K562 (cell line): Measurements from ENCODE around the gene SLC30A4. TPM values are rescaled to one million over a fixed set of nuclear protein-coding genes. Genes with fewer than 3 reads are reported as not detected.

Source experiments
- ATF7 ChIP-seq: fragments of 450-650 bp; IDR thresholded peaks from 2 replicates; pipeline ENCODE4 v1.7.1; 2014; ENCODE audit warnings: mild to moderate bottlenecking, moderate library complexity
- BACH1 ChIP-seq: fragments of 200-800 bp; sonication (Bioruptor generic); IDR thresholded peaks from 2 replicates; pipeline ENCODE4 v1.6.1; 2016; ENCODE audit warnings: missing genetic modification characterization, missing compliant biosample characterization
- BMI1 ChIP-seq: fragments of 150-350 bp; IDR thresholded peaks from 2 replicates; pipeline ENCODE4 v1.6.1; 2014; ENCODE audit warnings: low read length
- CC2D1A ChIP-seq: fragments of 450-650 bp; IDR thresholded peaks from 2 replicates; pipeline ENCODE4 v1.6.1; 2017; ENCODE audit warnings: mild to moderate bottlenecking
- CHD4 ChIP-seq: fragments of 200-600 bp; sonication (generic); IDR thresholded peaks from 3 replicates; pipeline ENCODE4 v1.6.1; 2012; ENCODE audit warnings: low read depth, mild to moderate bottlenecking, mixed read lengths, low read length, inconsistent platforms; ENCODE audit not compliant: insufficient read depth, insufficient replicate concordance, poor library complexity, severe bottlenecking
- CTBP1 ChIP-seq: fragments of 450-650 bp; IDR thresholded peaks from 2 replicates; pipeline ENCODE4 v1.6.1; 2016; ENCODE audit warnings: borderline replicate concordance
- FOXM1 ChIP-seq, 2 experiments: fragments of 450-650 bp in 1 of 2; sonication (generic) in 1 of 2; formaldehyde crosslinking in 1 of 2; IDR thresholded peaks; 2 replicates each; pipeline versions ENCODE4 v1.6.1 to v1.9.0; 2017 to 2022; ENCODE audit warnings: low read depth in 2 of 2, mild to moderate bottlenecking in 2 of 2, missing genetic modification reagents in 1 of 2, moderate library complexity in 1 of 2
- HDAC6 ChIP-seq: IDR thresholded peaks from 2 replicates; pipeline ENCODE4 v1.6.1; 2012; ENCODE audit warnings: low read depth, mild to moderate bottlenecking, control low read depth, inconsistent platforms, low read length, moderate library complexity
- HINFP ChIP-seq: fragments of 450-650 bp; conservative IDR thresholded peaks from 2 replicates; pipeline ENCODE4 v1.6.1; 2016; ENCODE audit warnings: missing genetic modification characterization, low read depth, mild to moderate bottlenecking, control low read depth, missing compliant biosample characterization
- ILK ChIP-seq: fragments of 450-650 bp; IDR thresholded peaks from 2 replicates; pipeline ENCODE4 v1.6.1; 2016; ENCODE audit warnings: missing genetic modification characterization, low read depth, mild to moderate bottlenecking, missing compliant biosample characterization, moderate library complexity, borderline replicate concordance
- MCM5 ChIP-seq: fragments of 450-650 bp; IDR thresholded peaks from 2 replicates; pipeline ENCODE4 v1.6.1; 2016; ENCODE audit warnings: low read depth
- MTA1 ChIP-seq: fragments of 450-650 bp; IDR thresholded peaks from 2 replicates; pipeline ENCODE4 v1.6.1; 2017; ENCODE audit warnings: borderline replicate concordance
- PTBP1 ChIP-seq: fragments of 200-400 bp; formaldehyde crosslinking; IDR thresholded peaks from 2 replicates; pipeline ENCODE4 v1.6.1; 2017; ENCODE audit warnings: low read depth, low read length
- RBM14 ChIP-seq: fragments of 200-400 bp; formaldehyde crosslinking; IDR thresholded peaks from 2 replicates; pipeline ENCODE4 v1.6.1; 2018; ENCODE audit warnings: low read depth, mild to moderate bottlenecking, low read length, moderate library complexity, borderline replicate concordance; ENCODE audit not compliant: insufficient read depth
- TAF15 ChIP-seq: fragments of 200-400 bp; formaldehyde crosslinking; IDR thresholded peaks from 2 replicates; pipeline ENCODE4 v1.6.1; 2017; ENCODE audit warnings: mild to moderate bottlenecking, low read depth, low read length, moderate library complexity
- TSHZ1 ChIP-seq: fragments of 250-450 bp; sonication (Bioruptor Pico); IDR thresholded peaks from 2 replicates; pipeline ENCODE4 v1.4.0; 2020; ENCODE audit warnings: mild to moderate bottlenecking, moderate library complexity
- XRCC4 ChIP-seq: IDR thresholded peaks from one replicate; pipeline ENCODE4 v1.6.1; 2011; ENCODE audit not compliant: insufficient read depth, insufficient read length; ENCODE audit errors: extremely low read depth
- ZNF280A ChIP-seq: fragments of 450-650 bp; IDR thresholded peaks from 2 replicates; pipeline ENCODE4 v1.6.1; 2018; ENCODE audit warnings: mild to moderate bottlenecking, low read depth; ENCODE audit not compliant: partially characterized antibody
- ZNF717 ChIP-seq: fragments of 250-450 bp; sonication (Bioruptor Pico); IDR thresholded peaks from 2 replicates; pipeline ENCODE4 v1.5.0; 2021
- polyA plus RNA-seq, 8 experiments: library from polyadenylated mRNA; depleted of rRNA in 4 of 8; stranded (reverse) in 5 of 8; unstranded in 3 of 8; fragments of >200 nt; fragmentation: Nextera tagmentation in 2 of 8; fragmentation: Illumina TruSeq in 1 of 8; extraction: Ambion mirVana in 2 of 8; extraction: Trizol in 1 of 8; gene quantifications; 2 replicates each; pipeline versions ENCODE4 v1.2.1 to v1.2.3, GENCODE V29; 2011 to 2014; ENCODE audit warnings: inconsistent platforms in 1 of 8, missing spikeins in 1 of 8
- total RNA-seq, 7 experiments: library from RNA; depleted of rRNA in 6 of 7; stranded (reverse); fragments of >200 nt in 6 of 7; fragmentation: Illumina TruSeq in 2 of 7; extraction: Trizol in 2 of 7; gene quantifications; 2 replicates each; pipeline versions ENCODE4 v1.2.1 to v1.2.3, GENCODE V29; 2011 to 2021; ENCODE audit warnings: low replicate concordance in 1 of 7

Gene SLC30A4
- total and polyA plus RNA-seq, 9 of the 15 experiments (the other 6 are each of a cell fraction or from before 2014, with no cell fraction given): 0.21 to 0.73 (median 0.36) TPM

DNA sequence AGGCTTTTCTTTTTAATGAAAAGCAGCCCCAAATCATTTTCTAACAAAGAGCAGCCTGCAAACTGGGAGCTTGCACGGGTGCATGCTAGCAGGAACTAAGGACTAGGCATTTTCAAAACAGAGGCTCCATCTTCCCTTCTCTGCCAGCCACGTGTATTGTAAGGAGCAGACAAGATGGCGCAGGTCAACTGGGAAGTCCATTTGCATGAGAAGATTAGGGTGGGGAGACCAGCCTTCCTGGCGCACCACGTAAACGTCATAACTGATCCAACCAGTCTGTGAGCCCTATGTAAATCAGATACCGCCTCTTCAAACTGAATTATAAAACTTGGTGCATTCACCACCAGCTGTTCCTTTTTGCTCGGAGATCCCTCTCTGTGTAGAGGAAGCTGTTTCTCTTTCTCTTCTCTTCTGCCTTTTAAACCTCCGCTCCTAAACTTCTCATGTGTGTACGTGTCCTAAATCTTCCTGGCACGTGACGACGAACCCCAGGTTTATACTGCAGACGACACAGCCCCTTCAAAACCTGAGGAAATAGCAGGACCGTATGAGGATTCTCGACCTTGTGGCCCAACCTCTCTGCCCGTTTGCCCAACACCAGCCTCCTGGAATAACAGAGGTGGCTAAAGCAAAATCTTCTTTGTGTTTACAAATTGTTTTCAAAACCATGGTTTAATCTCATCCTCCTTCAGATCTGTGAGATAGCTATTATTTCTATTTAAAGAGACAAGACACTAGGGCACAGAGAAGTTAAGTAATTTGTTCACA lies 26.4 kb upstream of the SLC30A4 start (continued):
- TF ChIP-seq FOXM1 (IDR thresholded peaks at IDR 0.05; ENCODE audit: low read depth) (no peak), FOXM1 (CRISPR knock-in tag; IDR thresholded peaks at IDR 0.05; ENCODE audit: low read depth) (no peak), PTBP1 (no peak), RBM14 (no peak), CTBP1 (no peak), BACH1 (tag) (peak; percentile 68; the same call in 1 of the 2 replicates), CC2D1A (0 out of 2 replicates have a peak, but pooled peaks have one; percentile 35), HINFP (tag) (no peak), ZNF717 (CRISPR knock-in tag) (no peak), ZNF280A (no peak), ATF7 (no peak), TSHZ1 (no peak), HDAC6 (no peak), XRCC4 (no peak), MTA1 (peak; percentile 75; the same call in 1 of the 2 replicates), ILK (tag) (no peak), BMI1 (no peak), TAF15 (no peak), CHD4 (no peak), MCM5 (no peak)
